NCI-H2196 (cell line): Measurements from ENCODE around the gene HRH4.

Source experiments
- DNase-seq: peaks from one replicate; lab custom pipeline; 2025; ENCODE audit not compliant: unreplicated experiment; lab: John Stamatoyannopoulos, UW

HRH4 gene

DNA sequence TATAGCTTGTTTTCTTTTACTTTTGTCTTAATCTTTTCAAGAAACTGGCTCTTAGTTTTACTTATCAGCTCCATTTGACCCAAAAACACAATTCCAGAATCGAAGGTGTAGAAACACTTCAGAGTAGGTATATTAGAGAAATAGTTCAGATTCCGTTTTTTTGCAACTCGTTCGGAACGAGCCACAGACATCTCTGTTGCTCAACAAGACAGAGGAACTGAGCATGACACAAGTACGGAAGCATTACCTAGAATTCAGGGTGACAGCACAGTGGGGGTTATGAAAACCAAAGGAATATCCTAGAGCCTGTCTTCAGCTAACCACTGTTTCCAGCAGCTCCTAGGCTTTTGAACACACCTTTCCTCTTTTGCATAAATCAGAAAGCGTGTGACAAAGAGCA lies 5.0 kb downstream of the HRH4 start:
- DNase-seq, result no peak

DNA sequence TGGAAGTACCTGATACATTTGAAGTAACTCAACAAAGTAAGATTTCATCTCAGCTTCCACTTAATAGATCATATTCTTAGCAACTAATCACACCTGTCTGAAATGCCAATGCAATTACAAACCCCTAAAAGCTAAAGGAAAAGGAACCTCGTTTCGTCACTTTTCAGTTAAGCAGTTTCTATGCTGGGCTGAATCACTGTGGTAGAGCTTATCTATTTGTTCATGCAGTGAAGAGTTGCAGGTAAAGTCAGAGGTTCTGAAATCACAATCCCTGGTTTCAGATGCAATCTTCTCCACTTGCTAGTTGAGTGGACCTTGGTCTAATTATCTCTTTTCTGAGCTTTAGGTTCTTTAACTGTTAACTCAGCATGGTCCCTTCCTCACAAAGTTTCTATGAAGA lies 6.3 kb downstream of the HRH4 start:
- DNase-seq, result no peak

DNA sequence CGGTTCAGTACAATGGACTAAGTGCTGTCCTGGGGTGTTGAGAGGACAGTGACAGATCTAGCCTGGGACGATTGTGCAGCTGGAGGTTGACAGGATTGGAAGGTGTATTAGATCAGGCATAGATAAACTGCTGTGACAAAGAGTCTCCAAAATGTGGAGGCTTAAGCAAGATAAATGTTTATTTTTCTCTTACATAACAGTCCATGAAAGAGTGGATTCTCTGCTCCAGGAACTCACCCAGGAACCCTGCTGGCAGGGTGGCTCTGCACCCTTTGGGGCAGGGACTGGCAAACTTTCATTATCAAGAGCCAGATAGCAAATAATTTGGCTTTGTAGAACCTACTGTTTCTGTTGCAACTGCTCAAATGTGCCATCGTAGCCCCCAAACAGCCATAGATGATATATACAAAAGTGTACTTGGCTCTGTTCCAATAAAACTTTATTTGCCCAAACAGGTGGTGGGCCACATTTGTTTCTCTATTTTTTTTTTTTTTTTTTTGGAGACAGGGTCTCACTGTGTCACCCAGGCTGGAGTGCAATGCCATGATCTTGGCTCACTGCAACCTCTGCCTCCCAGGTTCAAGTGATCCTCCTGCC lies 9.7 kb downstream of the HRH4 start:
- DNase-seq, result no peak

DNA sequence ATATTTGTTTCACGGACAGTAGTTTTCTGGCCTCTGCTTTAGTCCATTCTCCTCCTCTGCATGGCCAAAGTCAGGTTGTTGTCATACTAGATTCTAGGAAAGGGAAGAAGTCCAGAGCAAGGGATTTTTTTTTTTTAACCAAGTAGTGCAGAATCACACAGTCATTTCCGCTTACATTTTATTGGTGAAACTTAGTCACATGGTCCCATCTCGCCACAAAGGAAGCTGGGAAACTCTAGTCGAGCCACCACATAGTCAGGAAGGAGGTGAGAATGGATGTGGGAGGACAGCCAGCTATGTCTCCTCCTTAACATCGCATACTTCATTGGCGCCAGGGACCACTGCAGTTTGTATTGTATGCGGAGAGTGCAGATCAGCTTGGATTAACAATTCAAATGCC lies 10.4 kb downstream of the HRH4 start:
- DNase-seq, result no peak

DNA sequence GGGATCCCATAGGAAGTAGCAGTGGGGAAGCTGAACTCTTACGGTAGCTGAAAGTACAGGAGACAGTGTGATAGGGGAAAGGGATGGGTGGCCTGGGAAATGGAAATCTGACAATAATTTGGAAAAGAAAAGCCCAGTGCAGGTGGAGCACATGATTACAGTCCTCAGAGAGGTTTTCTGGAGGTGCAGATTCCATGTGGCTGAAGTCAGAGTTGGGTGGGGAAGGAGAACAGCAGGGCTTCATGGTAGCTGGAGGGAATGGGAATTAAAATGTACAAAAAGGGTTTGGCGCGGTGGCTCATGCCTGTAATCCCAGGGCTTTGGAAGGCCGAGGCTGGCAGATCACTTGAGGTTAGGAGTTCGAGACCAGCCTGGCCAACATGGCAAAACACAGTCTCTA lies 12.2 kb downstream of the HRH4 start:
- DNase-seq, result no peak

DNA sequence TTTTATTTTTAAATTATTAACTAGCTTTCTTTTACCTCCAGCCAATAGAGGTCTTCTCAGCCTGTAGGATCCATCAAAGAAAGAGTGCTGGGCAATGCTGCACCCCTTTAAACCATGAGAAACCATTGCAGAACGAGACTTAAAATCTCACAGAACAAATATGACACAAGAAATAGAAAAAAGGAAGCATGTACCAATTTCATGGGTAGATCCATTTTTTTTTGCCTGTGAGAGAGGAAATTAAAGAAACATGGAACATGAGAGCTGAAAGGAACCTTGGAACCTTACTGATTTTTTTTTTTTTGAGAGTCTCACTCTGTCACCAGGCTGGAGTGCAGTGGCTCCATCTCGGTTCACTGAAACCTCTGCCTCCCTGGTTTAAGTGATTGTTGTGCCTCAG lies 14.0 kb downstream of the HRH4 start:
- no peak for DNase-seq

DNA sequence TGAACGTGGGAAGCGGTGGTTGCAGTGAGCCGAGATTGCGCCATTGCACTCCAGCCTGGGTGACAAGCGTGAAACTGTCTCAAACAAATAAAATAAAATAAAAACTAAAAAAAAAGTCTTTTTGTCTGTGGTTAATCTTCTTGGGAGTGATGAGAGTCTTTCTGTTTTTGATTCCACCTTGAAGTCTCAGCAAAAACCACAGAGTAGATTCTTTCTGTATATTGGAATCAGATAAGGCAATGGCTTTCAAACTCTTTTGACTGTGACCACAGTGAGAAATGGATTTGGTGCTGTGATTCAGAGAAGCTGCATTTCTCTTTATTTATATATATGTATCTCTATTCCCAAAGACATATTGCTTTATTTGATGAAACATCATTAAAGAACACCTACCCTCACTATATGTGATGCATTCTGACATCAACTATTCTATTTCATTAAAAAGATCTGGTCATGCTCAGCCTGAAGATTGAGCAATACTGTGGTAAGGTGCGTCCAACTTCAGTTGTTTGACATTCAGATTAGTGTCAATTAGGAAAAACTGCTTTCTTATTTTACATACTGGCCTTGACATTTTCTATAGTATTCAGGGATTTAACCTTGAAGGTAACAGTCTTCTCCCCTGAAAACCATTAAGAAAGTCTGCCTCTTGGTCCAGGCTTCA lies 15.6 kb downstream of the HRH4 start:
- no peak for DNase-seq

DNA sequence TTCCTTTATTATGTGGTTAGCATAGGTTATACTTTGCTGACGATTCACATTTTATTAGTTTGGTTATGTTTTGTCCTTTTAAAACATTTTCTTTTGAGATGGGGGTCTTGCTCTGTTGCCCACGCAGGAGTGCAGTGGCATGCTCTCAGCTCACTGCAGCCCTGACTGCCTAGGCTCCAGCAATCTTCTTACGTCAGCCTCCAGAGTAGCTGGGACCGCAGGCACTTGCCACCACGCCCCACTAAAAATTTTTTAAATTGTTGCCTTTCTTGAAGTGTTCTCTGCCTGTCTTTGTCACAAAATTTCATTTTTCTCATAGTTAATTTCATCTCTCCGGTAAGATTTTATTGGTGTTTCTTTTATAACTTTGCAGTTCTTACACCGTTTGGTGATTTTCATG lies 18.9 kb downstream of the HRH4 start:
- no peak for DNase-seq

DNA sequence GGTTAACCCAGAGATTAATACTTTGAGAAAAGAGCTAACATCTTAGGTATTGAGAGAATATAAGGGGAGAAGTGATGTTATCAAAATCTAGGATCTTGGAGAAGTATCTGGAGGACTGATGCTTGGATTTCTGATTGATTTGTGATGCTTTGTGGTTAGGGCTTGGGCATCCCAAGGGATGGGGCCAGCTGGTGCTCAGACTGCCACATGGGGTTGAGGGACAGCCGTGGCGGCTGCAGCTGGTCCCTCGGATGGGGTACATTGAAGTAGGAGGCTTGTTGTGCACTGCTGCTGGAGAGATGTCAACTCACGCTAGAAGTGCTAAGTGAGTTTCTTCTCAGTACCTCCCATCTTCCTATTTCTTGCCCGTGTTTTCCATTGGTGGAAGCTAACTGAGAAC lies 22.4 kb downstream of the HRH4 start:
- DNase-seq, result no peak

DNA sequence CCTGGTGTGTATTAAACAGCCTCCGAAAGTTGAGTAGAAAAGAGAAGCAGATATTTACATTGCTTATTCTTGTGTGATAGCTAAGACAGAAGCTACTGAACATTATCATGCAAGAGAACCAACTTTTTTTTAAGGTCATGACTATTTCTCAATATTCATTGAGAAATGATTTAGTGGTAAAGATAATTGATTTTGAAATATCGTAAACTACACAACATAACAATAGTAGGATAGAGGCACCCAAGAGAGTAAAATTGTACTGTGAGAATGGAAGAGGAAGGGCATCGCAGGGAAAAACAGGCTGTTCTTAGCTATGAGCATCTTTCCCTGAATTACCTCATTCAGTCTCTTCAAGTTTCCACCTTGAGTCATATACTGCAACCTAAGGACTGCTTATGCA lies 25.2 kb downstream of the HRH4 start:
- no peak for DNase-seq

DNA sequence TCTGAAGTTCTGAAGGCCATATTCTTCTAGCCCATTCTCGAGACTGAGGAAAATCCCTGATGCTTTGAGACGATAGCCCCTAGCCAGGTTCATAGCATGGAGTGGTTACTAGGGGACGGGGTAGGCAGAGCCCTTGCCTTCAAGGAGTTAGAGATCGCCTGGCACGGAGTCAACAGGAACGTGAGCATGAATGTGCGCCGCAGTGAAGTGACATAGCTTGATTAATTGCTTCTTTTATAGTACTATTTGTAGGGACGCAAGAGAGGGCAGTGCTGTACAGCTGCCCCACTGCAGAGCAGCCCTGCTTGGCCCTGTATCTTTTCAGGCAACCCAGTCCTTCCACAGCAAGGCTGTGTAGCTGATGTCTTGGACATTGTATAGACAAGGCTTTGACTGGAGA lies 26.2 kb downstream of the HRH4 start:
- DNase-seq, result no peak

DNA sequence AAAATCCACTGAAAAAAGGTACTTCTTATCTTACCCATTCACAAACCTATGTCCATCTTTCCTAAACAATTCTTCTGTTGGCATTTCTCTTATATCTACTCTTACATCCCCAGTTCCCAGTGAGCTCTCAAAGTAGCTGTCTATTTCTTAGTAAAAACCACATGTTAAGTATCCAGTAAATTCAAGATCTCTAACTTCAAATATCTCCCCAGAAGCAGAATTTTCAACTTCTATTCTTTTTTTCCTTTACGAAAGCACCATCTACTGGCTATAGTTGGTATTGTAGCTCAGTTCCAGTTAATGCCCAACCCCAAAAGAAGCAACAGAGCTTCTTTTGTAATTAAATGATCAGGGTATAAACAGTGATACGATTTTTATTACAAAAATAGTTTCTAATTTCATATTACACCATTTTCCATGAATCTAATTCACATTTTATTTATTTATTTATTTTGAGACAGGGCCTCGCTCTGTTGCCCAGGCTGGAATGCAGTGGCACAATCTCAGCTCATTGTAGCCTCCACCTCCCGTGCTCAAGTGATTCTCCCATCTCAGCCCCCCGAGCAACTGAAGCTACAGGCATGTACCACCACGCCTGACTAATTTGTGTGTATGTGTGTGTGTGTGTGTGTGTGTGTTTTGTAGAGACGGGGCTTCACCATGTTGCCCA lies 28.5 kb downstream of the HRH4 start:
- peak; percentile 62 for DNase-seq

DNA sequence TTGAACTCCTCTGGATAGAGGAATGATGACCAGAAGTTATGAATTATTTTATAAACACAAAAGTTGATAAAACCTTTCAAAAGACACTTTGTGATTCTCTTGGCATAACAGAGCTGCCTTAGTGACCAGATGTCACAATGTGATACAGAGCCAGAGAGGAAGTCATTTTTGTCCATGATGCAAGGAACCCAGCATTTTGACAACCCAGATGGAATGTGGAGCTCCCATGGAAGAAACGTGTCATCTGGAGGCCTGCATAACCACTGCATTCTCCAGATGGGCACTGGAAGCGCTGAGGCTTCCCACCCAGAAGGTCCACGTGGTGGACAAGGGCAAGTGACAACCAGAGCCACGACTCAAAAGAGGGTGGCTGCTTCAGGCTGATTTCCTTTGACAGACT lies 30.1 kb downstream of the HRH4 start:
- DNase-seq, result no peak

DNA sequence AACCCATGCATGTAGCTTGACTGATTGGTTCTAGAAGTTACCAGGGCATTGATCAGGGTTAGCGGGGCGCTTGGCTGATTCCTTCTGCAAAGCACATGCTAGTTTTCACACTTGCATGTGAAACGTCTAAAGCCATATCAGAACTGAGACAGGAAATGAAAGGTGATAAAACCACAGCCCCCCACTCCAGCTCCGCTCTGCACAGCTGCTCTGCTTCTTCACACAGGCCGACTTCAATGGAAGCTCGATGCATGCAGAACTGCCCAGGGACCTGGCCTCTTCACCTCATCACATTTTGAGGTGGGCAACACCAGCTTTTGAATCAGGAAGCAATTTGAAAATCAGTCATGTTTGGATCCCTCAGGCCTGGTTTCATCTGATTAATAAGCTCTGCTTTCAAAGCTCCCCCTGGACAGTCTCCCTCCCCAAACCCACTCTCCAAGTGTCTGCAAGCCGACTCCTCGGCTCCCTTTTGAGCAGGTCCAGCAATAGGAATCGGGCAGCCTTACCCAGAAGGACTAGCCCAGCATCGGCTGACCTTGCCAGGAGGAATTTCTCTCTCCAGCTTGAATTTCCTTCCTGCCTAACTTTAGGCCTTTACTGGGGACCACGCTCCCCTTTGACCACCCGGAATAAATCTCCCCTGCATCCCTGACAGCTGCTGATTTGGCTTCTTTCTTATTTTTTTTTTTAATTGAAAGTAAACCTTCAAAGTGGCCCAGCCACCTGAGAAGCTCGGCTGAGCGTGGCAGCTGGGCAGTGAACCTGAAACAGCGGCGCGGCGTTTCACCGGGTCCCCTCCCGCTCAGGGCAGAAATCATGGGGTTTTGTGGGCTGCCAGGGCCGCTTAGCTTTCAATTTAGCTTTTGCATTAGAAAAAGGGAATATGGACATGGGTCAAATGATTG lies 31.7 kb downstream of the HRH4 start:
- no peak for DNase-seq

DNA sequence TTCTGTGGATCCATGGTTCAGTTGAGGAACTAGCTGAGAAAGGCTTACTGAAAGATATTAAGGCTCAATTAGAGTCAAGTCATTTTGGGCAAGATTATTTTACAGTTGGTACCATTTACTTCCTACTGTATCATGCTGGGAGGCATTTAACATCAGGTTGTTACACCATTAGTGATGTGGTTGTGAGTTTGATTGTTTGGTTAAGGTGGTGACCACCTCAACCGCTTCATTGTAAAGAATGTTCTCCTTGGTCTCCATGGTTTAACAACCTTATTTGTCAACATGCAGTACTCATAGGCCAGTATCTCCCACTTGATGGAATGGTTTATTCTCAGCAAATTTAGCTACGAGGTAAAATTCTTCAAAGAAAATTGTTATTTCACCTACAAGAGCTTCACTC lies 34.1 kb downstream of the HRH4 start:
- DNase-seq, result no peak

DNA sequence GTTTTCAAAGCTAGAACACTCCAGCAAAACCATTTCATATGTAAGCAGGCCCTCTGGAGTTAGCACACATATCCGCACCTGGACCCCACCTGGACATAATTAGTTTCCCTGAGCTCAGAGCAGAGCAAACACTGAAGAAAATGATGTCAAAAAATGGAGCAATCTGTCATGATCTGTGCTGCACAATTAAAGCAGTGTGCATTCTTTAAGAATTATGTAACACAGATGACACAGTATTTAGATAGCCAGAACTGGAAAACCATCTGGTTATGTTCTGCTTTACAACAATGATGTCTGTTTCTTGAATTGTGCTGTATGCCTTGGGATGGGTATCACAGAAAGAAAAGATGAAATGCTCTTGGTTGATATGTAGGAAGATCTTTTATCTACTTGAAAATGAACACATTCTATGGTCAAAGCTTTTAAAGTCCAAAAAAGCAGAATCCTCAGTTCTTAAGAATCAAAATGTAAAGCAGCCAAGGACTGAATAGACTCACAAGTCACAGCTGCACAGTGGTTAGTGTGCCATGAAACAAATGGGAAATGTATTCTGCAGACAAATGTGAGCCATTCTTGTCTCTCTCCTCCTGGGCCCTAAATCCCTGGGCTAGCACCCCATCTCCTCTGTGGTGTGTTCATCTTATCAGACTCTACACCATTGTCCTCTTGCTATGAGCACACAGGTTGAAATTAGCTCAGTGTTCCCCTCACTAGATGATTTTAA lies 36.8 kb downstream of the HRH4 start:
- no peak for DNase-seq

DNA sequence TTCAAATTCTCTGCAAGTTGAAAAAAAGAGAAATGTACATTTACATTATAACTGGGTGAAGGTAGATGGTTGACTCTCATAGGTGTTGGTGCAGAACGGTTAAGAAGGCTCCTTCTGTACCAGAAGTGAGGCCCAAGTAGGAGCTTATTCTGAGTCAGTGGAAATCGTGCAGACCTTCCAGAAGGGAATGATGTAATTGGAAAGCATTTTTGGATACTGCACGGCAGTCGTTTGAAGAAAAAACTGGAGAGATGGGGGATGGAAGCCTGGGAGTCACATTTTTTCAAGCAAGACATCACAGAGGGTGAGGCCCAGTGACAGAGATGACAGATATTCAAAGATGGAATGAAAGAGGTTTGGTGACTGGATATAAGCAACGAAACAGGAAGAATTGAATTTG lies 39.4 kb downstream of the HRH4 start:
- DNase-seq, result no peak

DNA sequence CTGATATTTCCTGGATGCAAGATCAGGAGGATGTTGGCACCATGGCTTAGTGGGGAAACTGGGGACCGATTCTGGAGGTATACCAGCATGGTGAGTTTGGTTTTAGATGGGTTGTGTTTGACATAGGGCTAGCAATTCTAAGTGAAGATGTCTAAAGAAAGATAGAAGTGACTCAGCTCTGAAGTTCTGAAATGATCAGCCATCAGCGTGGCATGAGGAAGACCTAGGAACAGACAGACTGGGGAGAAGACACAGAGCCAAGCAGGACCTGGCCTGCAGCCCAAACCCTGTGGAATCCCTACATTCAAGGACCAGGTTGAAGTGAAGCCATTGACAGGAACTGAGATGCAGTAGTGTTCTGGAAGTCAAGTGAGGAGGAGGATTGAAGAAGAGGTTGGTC lies 39.8 kb downstream of the HRH4 start:
- DNase-seq, result no peak

DNA sequence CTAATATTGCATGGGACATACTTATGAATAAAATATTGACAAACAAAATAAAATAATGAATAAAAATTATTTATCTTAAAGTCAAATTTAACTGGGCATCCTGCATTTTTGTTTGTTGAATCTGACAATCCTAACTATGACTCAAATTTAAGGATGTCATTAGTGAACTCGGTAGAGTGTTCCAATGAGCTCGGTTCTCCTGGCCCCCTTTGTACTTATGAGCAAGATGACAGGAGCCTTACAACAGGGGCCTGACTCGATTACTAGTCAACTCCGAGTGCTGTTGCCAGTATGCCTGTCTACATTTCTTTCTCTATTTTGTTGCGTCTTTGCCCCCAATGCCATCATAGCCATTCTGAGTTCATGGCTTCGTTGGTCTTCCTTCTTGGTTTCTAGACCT lies 40.3 kb downstream of the HRH4 start:
- no peak for DNase-seq

DNA sequence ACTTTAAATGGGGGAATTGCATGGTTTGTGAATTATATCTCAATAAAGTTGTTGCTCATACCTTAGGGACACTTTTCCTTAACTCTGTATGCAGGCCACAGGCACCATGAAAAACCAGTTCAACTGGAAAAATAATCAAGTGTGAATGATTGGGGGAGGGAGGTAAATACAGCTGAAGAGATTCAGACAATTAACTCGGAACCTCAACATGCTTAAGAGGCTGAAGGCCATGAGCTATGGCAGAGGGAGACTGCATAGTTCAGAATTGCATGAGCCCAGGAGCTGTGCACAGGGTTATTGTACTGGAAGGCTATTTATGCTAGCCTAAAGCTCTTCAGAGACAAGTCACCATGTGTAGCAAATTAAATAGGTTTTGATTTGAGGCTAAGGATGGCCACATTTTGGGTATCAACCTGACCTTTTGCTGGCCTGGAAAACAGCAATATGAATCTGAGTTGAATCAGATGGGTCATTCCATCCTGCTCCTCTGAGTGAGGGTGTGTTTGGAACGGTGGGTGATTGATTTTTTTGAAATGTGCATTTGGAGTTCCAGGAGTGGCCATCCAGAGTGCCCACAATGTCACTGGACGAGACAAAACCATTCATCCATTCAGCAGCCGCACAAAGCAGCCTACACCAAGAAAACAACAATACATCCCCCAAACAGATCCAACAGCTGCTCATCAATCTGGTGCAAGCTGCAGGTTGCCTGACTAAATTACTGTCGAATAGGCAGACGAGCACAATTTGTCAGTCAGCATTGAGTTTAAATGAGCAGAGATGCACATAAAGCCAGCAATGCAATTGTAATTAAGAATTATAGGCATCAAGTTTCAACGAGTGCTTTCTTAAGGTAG lies 42.5 kb downstream of the HRH4 start:
- DNase-seq, result no peak
